Measurements from ENCODE around the gene TANC1.
"Not testable (repeated sequence)": the region's sequence is repeated elsewhere in the genome, so short reads cannot be mapped to it uniquely, and the experiment has no call there.

The TANC1 gene

DNA sequence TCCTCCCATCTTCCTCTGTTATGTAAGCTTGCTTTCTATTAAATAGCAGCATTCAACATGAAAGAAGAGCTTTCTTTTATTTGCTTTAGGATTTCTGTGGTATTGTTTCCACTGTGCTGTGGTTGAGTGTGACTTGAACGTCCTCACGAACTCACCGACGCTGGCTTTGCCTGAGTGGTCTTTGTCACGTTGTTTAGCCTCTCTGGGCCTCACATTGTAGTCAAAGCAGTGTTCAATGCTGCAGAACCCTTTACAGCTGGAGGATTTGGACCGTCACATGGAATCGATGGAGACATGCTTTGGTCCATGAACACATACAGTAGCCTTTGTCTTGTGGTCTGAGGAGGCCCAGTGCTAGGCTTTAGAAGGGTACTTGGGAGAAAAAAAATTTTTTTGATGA is 66.3 kb downstream of the TANC1 start:
- H3K27ac ChIP-seq (ENCODE audit: low read length) = no peak overlapping the region

DNA sequence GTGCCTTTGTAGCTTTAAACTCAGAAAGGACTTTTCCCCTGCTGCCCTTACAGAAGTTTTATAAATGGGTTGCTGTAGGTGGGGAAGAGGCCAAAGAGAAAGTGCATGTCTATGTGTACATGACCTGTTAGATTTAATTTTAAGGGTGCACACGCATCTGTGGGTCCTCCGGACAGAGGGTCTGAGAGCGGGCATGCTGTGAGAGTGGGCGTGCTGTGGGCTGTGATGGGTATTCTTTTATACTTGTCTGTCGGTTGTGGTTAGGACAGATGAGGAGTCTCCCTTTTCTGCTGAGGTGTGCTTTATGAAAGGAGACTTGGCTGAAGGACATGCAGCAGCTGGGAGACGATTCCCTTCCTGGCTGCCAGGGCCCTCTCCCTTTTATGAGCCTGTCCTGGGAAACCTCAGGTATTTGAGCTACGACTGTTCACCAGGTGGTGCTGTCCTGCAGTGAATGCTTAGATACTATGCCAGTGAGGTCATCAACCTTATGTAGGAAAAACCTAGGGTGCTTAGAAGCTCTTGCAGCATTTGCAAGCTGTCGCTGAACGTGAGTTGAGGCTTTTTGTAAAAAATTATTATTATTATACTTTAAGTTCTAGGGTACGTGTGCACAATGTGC is 67.5 kb downstream of the TANC1 start:
- no peak overlapping the region for H3K4me3 ChIP-seq (ENCODE audit: low read length)
- H3K27ac ChIP-seq (ENCODE audit: low read length) = no peak overlapping the region

More for the DNA sequence above, 66.3 kb downstream of the TANC1 start:
- Histone ChIP-seq H3K36me3 (ENCODE audit: insufficient read depth, low read depth, low read length) (no peaks in the 10 kb centered on the region), H3K4me1 (ENCODE audit: insufficient read depth, low read length) (peaks cover 21% of the 10 kb centered on the region), H3K9ac (ENCODE audit: low read depth, low read length) (no peak overlapping the region), H3K9me3 (ENCODE audit: insufficient read depth, low read depth, low read length) (no peaks in the 10 kb centered on the region), H3K4me3 (ENCODE audit: low read length) (no peak overlapping the region), H3K27me3 (ENCODE audit: insufficient read depth, low read length) (no peaks in the 10 kb centered on the region)

DNA sequence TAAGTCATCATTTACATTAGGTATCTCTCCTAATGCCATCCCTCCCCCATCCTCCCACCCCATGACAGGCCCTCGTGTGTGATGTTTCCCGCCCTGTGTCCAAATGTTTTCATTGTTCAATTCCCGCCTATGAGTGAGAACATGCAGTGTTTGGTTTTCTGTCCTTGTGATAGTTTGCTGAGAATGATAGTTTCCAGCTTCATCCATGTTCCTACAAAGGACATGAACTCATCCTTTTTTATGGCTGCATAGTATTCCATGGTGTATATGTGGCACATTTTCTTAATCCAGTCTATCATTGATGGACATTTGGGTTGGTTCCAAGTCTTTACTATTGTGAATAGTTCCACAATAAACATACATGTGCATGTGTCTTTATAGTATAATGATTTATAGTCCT is 68.0 kb downstream of the TANC1 start:
- not testable (repeated sequence) for H3K9ac ChIP-seq (ENCODE audit: low read depth, low read length); H3K27me3 ChIP-seq (ENCODE audit: insufficient read depth, low read length); H3K4me3 ChIP-seq (ENCODE audit: low read length); H3K36me3 ChIP-seq (ENCODE audit: insufficient read depth, low read depth, low read length); H3K27ac ChIP-seq (ENCODE audit: low read length)
- Histone ChIP-seq H3K4me1 (ENCODE audit: insufficient read depth, low read length) (peaks cover 14% of the 10 kb centered on the region), H3K9me3 (ENCODE audit: insufficient read depth, low read depth, low read length) (peaks cover 11% of the 10 kb centered on the region)

More for the DNA sequence above, 67.5 kb downstream of the TANC1 start:
- Histone ChIP-seq H3K9ac (ENCODE audit: low read depth, low read length) (no peak overlapping the region), H3K27me3 (ENCODE audit: insufficient read depth, low read length) (no peaks in the 10 kb centered on the region), H3K9me3 (ENCODE audit: insufficient read depth, low read depth, low read length) (peaks cover 5% of the 10 kb centered on the region; the same call in 1 of the 2 replicates), H3K36me3 (ENCODE audit: insufficient read depth, low read depth, low read length) (no peaks in the 10 kb centered on the region), H3K4me1 (ENCODE audit: insufficient read depth, low read length) (peaks cover 14% of the 10 kb centered on the region)

DNA sequence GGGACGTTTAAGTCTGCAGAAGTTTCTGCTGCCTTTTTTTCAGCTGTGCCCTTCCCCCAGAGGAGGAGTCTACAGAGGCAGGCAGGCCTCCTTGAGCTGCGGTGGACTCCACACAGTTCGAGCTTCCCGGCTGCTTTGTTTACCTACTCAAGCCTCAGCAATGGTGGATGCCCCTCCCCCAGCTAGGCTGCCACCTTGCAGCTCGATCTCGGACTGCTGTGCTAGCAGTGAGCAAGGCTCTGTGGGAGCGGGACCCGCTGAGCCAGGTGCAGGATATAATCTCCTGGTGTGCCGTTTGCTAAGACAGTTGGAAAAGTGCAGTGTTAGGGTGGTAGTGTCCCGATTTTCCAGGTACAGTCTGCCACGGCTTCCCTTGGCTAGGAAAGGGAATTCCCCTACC is 72.9 kb downstream of the TANC1 start:
- H3K36me3 ChIP-seq (ENCODE audit: insufficient read depth, low read depth, low read length); H3K27me3 ChIP-seq (ENCODE audit: insufficient read depth, low read length); H3K27ac ChIP-seq (ENCODE audit: low read length); H3K9ac ChIP-seq (ENCODE audit: low read depth, low read length); H3K4me1 ChIP-seq (ENCODE audit: insufficient read depth, low read length); H3K4me3 ChIP-seq (ENCODE audit: low read length): not testable (repeated sequence)
- peaks cover 14% of the 10 kb centered on the region for H3K9me3 ChIP-seq (ENCODE audit: insufficient read depth, low read depth, low read length)

DNA sequence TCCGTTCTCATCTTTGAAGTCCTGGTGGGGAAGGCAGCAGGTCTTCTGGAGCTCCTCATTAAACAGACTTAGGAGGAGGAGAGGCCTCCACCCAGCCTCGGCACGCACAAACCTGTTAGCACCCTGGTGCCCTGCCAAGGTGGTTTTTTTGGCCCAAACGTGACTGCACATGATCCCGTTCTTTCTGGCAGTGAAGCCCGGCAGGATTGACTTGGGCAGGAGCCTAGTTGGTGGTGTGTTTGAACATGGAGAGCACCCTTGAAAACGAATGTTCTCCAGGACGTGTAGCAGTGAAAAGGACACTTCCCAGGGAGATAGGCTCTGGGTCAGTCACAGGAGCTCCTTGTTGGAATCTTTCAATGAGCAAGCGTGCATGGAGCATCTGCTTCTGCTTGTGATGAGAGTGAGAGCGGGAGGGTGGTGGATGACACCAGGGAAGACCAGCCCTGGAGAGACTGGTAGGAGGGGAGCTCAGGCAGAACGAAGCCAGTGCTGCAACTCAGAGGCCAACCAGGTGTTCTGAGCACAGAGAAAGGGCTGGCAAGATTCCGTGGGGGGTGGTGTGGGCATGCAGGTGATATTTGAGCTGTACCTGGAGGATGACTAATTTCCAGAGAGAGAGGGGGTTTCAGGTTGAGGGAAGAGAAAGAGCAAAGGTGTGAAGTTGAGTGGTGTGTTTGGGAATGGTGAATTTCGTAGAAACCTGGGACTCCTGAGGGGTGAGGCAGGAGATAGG is 73.8 kb downstream of the TANC1 start:
- Histone ChIP-seq H3K4me3 (ENCODE audit: low read length) (no peak overlapping the region), H3K9me3 (ENCODE audit: insufficient read depth, low read depth, low read length) (peaks cover 14% of the 10 kb centered on the region), H3K27ac (ENCODE audit: low read length) (no peak overlapping the region), H3K9ac (ENCODE audit: low read depth, low read length) (no peak overlapping the region), H3K4me1 (ENCODE audit: insufficient read depth, low read length) (peaks cover 4% of the 10 kb centered on the region; the same call in 1 of the 2 replicates), H3K27me3 (ENCODE audit: insufficient read depth, low read length) (no peaks in the 10 kb centered on the region), H3K36me3 (ENCODE audit: insufficient read depth, low read depth, low read length) (peaks cover 8% of the 10 kb centered on the region; the same call in 1 of the 2 replicates)

DNA sequence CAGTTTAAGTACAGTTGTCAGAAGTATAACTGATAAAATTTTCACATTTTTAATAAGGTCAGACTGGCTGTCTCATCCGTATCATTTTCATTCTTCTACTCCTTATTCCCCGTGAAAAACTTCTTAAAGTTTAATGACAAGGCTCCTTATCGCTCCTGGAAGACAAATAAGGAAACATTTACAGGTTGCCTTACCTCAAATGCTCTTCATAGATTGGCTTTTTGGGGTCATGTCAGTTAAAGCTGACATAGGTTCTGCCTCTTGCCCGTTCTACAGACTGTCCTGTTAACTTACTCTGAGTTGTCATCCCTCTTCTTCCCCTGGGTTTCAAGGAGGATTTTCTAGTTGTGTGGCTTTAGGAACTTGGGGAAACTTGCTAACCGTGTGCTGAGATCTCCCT is 75.3 kb downstream of the TANC1 start:
- Histone ChIP-seq H3K36me3 (ENCODE audit: insufficient read depth, low read depth, low read length) (peaks cover 8% of the 10 kb centered on the region; the same call in 1 of the 2 replicates), H3K9me3 (ENCODE audit: insufficient read depth, low read depth, low read length) (peaks cover 14% of the 10 kb centered on the region), H3K27ac (ENCODE audit: low read length) (no peak overlapping the region), H3K4me3 (ENCODE audit: low read length) (no peak overlapping the region), H3K27me3 (ENCODE audit: insufficient read depth, low read length) (no peaks in the 10 kb centered on the region), H3K4me1 (ENCODE audit: insufficient read depth, low read length) (peaks cover 4% of the 10 kb centered on the region; the same call in 1 of the 2 replicates), H3K9ac (ENCODE audit: low read depth, low read length) (no peak overlapping the region)

DNA sequence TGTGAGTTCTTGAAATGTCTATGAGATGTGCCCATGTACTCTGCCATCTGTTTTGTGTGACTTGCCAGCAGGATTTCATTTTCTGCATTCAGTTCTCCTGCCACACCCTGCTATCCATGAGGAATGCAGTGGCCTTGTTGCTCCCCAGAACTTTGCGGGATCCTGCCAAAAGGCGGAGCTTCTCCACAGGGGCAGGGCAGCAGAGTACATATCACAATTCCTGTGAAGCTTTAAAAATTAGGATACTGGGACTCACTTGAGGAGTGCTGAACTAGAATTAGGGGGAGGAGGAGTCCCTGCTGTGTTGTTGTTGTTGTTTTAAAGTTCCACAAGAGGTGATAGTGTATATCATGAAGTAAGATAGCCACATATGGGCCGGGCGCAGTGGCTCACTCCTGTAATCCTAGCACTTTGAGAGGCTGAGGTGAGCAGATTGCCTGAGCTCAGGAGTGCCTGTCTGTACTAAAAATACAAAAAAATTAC is 76.4 kb downstream of the TANC1 start:
- H3K9ac ChIP-seq (ENCODE audit: low read depth, low read length) = no peak overlapping the region
- H3K36me3 ChIP-seq (ENCODE audit: insufficient read depth, low read depth, low read length) = peaks cover 8% of the 10 kb centered on the region; the same call in 1 of the 2 replicates
- no peak overlapping the region for H3K27ac ChIP-seq (ENCODE audit: low read length)
- H3K4me1 ChIP-seq (ENCODE audit: insufficient read depth, low read length) = peaks cover 4% of the 10 kb centered on the region; the same call in 1 of the 2 replicates
- no peak overlapping the region for H3K4me3 ChIP-seq (ENCODE audit: low read length)
- H3K9me3 ChIP-seq (ENCODE audit: insufficient read depth, low read depth, low read length) = peaks cover 14% of the 10 kb centered on the region
- no peaks in the 10 kb centered on the region for H3K27me3 ChIP-seq (ENCODE audit: insufficient read depth, low read length)

DNA sequence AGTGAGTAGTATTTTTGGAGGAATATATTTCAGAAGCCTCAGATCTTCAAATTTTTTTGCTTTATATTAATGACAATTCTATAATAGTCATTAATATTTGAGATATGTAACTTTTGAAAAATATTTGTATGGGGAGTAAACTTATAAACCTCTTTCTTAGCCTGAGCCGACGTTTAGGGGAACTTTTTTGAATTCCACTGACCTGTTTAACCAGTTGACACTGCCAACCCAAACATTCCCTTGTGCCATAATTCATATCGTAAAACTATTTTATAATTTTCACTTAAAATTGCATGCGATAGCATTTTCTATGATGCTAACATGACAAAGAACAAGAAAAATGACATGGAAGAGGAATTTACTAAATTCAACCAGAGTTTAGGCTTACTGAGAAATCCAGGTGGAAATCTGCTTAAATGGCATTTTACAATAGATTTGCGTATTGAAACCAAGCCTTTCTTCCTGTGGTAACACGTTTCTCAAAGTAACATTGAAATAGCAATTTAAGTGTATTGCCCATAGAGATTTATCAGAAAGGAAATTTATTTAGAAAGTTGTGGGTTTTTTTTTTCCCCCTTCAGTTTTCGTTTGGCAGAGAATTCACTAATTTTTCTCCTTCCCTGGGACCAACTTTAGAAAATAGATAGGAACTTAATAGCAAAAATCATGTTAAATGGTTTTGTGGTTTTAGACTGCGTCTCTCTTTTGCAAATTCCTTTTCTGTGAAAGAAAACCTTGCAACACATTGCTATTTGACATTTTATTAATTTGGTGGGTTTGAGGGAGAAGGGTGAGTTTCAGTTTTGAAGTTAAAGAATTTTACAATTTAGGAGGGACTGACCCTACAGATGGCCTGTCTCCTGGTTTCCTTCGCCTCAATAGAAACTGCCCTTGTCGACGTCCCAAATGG is 77.4 kb downstream of the TANC1 start:
- Histone ChIP-seq H3K9ac (ENCODE audit: low read depth, low read length) (no peak overlapping the region), H3K36me3 (ENCODE audit: insufficient read depth, low read depth, low read length) (peaks cover 8% of the 10 kb centered on the region; the same call in 1 of the 2 replicates), H3K4me3 (ENCODE audit: low read length) (no peak overlapping the region)

DNA sequence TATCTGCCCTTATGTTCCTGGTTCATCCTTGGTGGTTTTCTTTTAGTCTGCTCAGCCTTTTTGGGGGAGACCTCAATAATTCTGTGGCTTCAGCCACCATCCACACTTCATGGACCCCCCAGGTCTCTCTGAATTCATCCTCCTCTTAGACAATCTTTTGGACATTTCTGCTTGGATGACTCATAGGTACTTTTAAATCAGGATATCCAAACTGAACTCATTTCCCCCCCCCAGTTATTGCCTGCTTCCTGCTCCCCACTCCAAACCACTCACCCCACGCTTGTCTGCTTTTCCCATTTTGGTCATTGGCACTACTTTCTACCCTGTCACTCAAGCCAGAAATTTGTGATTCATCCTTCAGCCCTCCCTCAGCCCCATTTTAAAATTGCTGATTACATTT is 78.5 kb downstream of the TANC1 start:
- H3K9me3 ChIP-seq (ENCODE audit: insufficient read depth, low read depth, low read length) = no peaks in the 10 kb centered on the region; the same call in 1 of the 2 replicates
- H3K9ac ChIP-seq (ENCODE audit: low read depth, low read length) = no peak overlapping the region
- H3K4me3 ChIP-seq (ENCODE audit: low read length) = no peak overlapping the region
- no peaks in the 10 kb centered on the region for H3K27me3 ChIP-seq (ENCODE audit: insufficient read depth, low read length)
- H3K36me3 ChIP-seq (ENCODE audit: insufficient read depth, low read depth, low read length) = no peaks in the 10 kb centered on the region; the same call in 1 of the 2 replicates
- H3K4me1 ChIP-seq (ENCODE audit: insufficient read depth, low read length) = peaks cover 4% of the 10 kb centered on the region; the same call in 1 of the 2 replicates
- H3K27ac ChIP-seq (ENCODE audit: low read length) = no peak overlapping the region

More for the DNA sequence above, 77.4 kb downstream of the TANC1 start:
- Histone ChIP-seq H3K4me1 (ENCODE audit: insufficient read depth, low read length) (peaks cover 4% of the 10 kb centered on the region; the same call in 1 of the 2 replicates), H3K27ac (ENCODE audit: low read length) (no peak overlapping the region), H3K9me3 (ENCODE audit: insufficient read depth, low read depth, low read length) (peaks cover 10% of the 10 kb centered on the region), H3K27me3 (ENCODE audit: insufficient read depth, low read length) (no peaks in the 10 kb centered on the region)

DNA sequence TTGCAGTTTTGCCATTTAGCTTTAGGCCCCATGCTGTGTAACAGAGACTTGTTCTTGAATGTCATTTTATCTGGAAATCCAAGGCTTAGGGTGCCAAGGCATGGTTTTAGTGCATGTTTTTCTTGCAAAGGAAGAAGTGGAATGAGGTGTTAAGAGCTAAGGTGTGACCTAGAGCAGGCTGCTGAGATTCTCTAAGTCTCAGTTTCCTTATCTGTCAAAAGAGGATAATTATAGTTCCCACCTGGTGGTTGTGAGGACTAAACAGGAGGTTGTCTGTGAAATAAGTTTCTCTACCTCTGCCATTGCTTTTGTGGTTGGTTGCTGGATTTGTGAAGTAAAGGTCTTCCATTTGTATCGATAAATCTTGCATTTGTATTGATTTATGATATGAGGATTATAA is 82.0 kb downstream of the TANC1 start:
- H3K9ac ChIP-seq (ENCODE audit: low read depth, low read length) = no peak overlapping the region
- no peak overlapping the region for H3K27ac ChIP-seq (ENCODE audit: low read length)
- H3K4me1 ChIP-seq (ENCODE audit: insufficient read depth, low read length) = peaks cover 4% of the 10 kb centered on the region; the same call in 1 of the 2 replicates
- H3K36me3 ChIP-seq (ENCODE audit: insufficient read depth, low read depth, low read length) = no peaks in the 10 kb centered on the region
- H3K27me3 ChIP-seq (ENCODE audit: insufficient read depth, low read length) = no peaks in the 10 kb centered on the region
- no peak overlapping the region for H3K4me3 ChIP-seq (ENCODE audit: low read length)
- no peaks in the 10 kb centered on the region for H3K9me3 ChIP-seq (ENCODE audit: insufficient read depth, low read depth, low read length)

DNA sequence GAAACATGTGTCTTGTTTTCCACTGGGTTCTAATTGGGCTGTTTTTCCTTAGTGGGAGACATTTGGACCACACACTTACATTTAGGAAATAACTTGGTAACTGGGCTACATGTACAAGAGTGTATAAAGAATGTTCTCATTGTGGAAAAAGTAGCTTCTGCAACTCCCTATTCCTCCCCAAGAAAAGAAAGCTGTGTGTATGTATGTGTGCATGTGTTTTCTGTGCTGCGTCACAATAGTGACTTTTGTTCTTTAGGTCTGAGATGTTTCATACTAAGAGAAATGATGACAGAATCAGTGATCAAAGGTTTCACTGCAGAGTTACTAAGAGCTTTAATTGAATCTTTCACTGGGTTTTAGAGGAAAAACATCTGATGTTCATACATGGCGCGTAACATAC is 82.7 kb downstream of the TANC1 start:
- peaks cover 4% of the 10 kb centered on the region; the same call in 1 of the 2 replicates for H3K4me1 ChIP-seq (ENCODE audit: insufficient read depth, low read length)
- no peaks in the 10 kb centered on the region for H3K27me3 ChIP-seq (ENCODE audit: insufficient read depth, low read length)
- no peak overlapping the region for H3K27ac ChIP-seq (ENCODE audit: low read length)

More for the DNA sequence above, 82.7 kb downstream of the TANC1 start:
- no peak overlapping the region for H3K4me3 ChIP-seq (ENCODE audit: low read length)
- no peaks in the 10 kb centered on the region for H3K9me3 ChIP-seq (ENCODE audit: insufficient read depth, low read depth, low read length)
- no peaks in the 10 kb centered on the region for H3K36me3 ChIP-seq (ENCODE audit: insufficient read depth, low read depth, low read length)
- no peak overlapping the region for H3K9ac ChIP-seq (ENCODE audit: low read depth, low read length)

Measured in iPS-20b (cell line).